IMR-90 (cell line): ENCODE results near the gene CCSER1. TPM values are rescaled to one million over a fixed set of nuclear protein-coding genes. Genes with fewer than 3 reads are reported as not detected.

Experiments
- ATAC-seq: fragments of 200-7000 bp; cut with Tn5 transposase; 2 replicates; pipeline ENCODE4 v1.9.1; 2020; ENCODE audit warnings: low read depth, mild to moderate bottlenecking, moderate library complexity
- BruUV-seq: library from RNA; stranded (reverse); fragments of 400-500 nt; replicated peaks from 2 replicates; lab custom pipeline; 2021; lab: Mats Ljungman, UMichigan
- CTCF ChIA-PET: fragments of 300-600 bp; formaldehyde crosslinking; extraction: SDS; loops from one replicate; lab custom pipeline; 2021; ENCODE audit warnings: antibody characterized with exemption; lab: Yijun Ruan, JAX
- POLR2A ChIA-PET: fragments of 300-600 bp; sonication (Branson Sonifier 250); formaldehyde crosslinking; loops from one replicate; lab custom pipeline; 2022; ENCODE audit warnings: antibody characterized with exemption; ENCODE audit not compliant: unreplicated experiment; lab: Charles Lee
- DNase-seq: peaks from one replicate; pipeline ENCODE4 v3.0.0; 2013
- H2AFZ ChIP-seq: replicated peaks from 2 replicates; pipeline ENCODE3; 2013; ENCODE audit warnings: low read length, mild to moderate bottlenecking; ENCODE audit not compliant: poor library complexity
- H2AK5ac ChIP-seq: 2 replicates; pipeline ENCODE4 v1.6.1; 2013; ENCODE audit warnings: low read depth, low read length, inconsistent platforms
- H2AK9ac ChIP-seq: replicated peaks from 2 replicates; pipeline ENCODE3; 2013; ENCODE audit warnings: mild to moderate bottlenecking, low read depth, low read length, moderate library complexity; ENCODE audit not compliant: poor library complexity
- H2BK120ac ChIP-seq: 2 replicates; pipeline ENCODE4 v1.6.1; 2013; ENCODE audit warnings: low read depth, low read length, inconsistent platforms
- H2BK15ac ChIP-seq: 3 replicates; pipeline ENCODE4 v1.6.1; 2013; ENCODE audit warnings: low read depth, low read length, inconsistent platforms
- H2BK20ac ChIP-seq: 2 replicates; pipeline ENCODE4 v1.6.1; 2013; ENCODE audit warnings: low read depth, mild to moderate bottlenecking, inconsistent platforms, low read length, moderate library complexity
- H2BK5ac ChIP-seq: 2 replicates; pipeline ENCODE4 v1.6.1; 2013; ENCODE audit warnings: mild to moderate bottlenecking, low read depth, low read length, inconsistent platforms; ENCODE audit not compliant: poor library complexity, severe bottlenecking
- H3K14ac ChIP-seq: replicated peaks from 2 replicates; pipeline ENCODE4 v1.6.1; 2013; ENCODE audit warnings: low read depth, low read length, inconsistent platforms
- H3K18ac ChIP-seq: 2 replicates; pipeline ENCODE4 v1.6.1; 2013; ENCODE audit warnings: low read depth, low read length, control low read depth
- H3K23ac ChIP-seq: 2 replicates; pipeline ENCODE4 v1.6.1; 2013; ENCODE audit warnings: low read depth, low read length, inconsistent platforms
- H3K27ac ChIP-seq: 2 replicates; pipeline ENCODE4 v1.5.1; 2013; ENCODE audit warnings: mild to moderate bottlenecking, control low read depth, low read length; ENCODE audit not compliant: insufficient read depth
- H3K27me3 ChIP-seq: 2 replicates; pipeline ENCODE4 v1.6.1; 2013; ENCODE audit warnings: low read length; ENCODE audit not compliant: control insufficient read depth, insufficient read depth
- H3K36me3 ChIP-seq: 2 replicates; pipeline ENCODE4 v1.6.1; 2013; ENCODE audit warnings: low read length, mixed read lengths; ENCODE audit not compliant: control insufficient read depth, insufficient read depth
- H3K4ac ChIP-seq: 2 replicates; pipeline ENCODE4 v1.6.1; 2013; ENCODE audit warnings: low read depth, low read length, inconsistent platforms
- H3K4me1 ChIP-seq: 2 replicates; pipeline ENCODE4 v1.6.1; 2013; ENCODE audit warnings: low read length, mixed read lengths; ENCODE audit not compliant: control insufficient read depth, insufficient read depth
- H3K4me2 ChIP-seq: 2 replicates; pipeline ENCODE4 v1.6.1; 2013; ENCODE audit warnings: low read depth, mild to moderate bottlenecking, control low read depth, low read length, moderate library complexity
- H3K4me3 ChIP-seq: 2 replicates; pipeline ENCODE4 v1.5.1; 2013; ENCODE audit warnings: low read depth, mild to moderate bottlenecking, control low read depth, low read length, moderate library complexity; ENCODE audit not compliant: insufficient read depth
- H3K56ac ChIP-seq: 2 replicates; pipeline ENCODE4 v1.6.1; 2013; ENCODE audit warnings: low read length, inconsistent platforms; ENCODE audit not compliant: insufficient read depth; ENCODE audit errors: extremely low read depth
- H3K79me1 ChIP-seq, 2 experiments: 2 replicates each; pipeline ENCODE4 v1.6.1; 2013; ENCODE audit warnings: low read length in 2 of 2, inconsistent platforms in 1 of 2, low read depth in 1 of 2
- H3K9ac ChIP-seq: 2 replicates; pipeline ENCODE4 v1.6.1; 2013; ENCODE audit warnings: low read depth, low read length, control low read depth
- H3K9me1 ChIP-seq: 2 replicates; pipeline ENCODE4 v1.6.1; 2013; ENCODE audit warnings: low read length, inconsistent platforms; ENCODE audit not compliant: insufficient read depth
- H3K9me3 ChIP-seq: 2 replicates; pipeline ENCODE4 v1.6.1; 2013; ENCODE audit warnings: low read length; ENCODE audit not compliant: control insufficient read depth, insufficient read depth
- H4K20me1 ChIP-seq: 2 replicates; pipeline ENCODE4 v1.6.1; 2013; ENCODE audit warnings: low read length, inconsistent platforms; ENCODE audit not compliant: insufficient read depth
- H4K5ac ChIP-seq: 2 replicates; pipeline ENCODE4 v1.6.1; 2013; ENCODE audit warnings: mild to moderate bottlenecking, low read depth, low read length, control low read depth
- H4K8ac ChIP-seq, 2 experiments: 2 replicates each; pipeline ENCODE4 v1.6.1; 2013; ENCODE audit warnings: low read depth in 2 of 2, low read length in 2 of 2, control low read depth in 1 of 2, inconsistent platforms in 1 of 2
- H4K91ac ChIP-seq: 2 replicates; pipeline ENCODE4 v1.6.1; 2013; ENCODE audit warnings: low read depth, low read length, inconsistent platforms; ENCODE audit not compliant: insufficient read depth
- CEBPB ChIP-seq: IDR thresholded peaks from 2 replicates; pipeline ENCODE4 v1.6.1; 2012; ENCODE audit warnings: low read depth, low read length, improper control_type of control experiment
- CHD1 ChIP-seq: IDR thresholded peaks from 2 replicates; pipeline ENCODE4 v1.6.1; 2012; ENCODE audit warnings: low read depth, low read length, improper control_type of control experiment
- CTCF ChIP-seq: conservative IDR thresholded peaks from 2 replicates; pipeline ENCODE4 v1.5.1; 2012; ENCODE audit warnings: mild to moderate bottlenecking, low read depth, low read length, improper control_type of control experiment
- ELK1 ChIP-seq: fragments of 150-350 bp; IDR thresholded peaks from 2 replicates; pipeline ENCODE4 v1.6.1; 2016; ENCODE audit warnings: low read depth, mild to moderate bottlenecking, low read length, moderate library complexity, borderline replicate concordance
- FOS ChIP-seq: fragments of 150-350 bp; IDR thresholded peaks from 2 replicates; pipeline ENCODE4 v1.6.1; 2016; ENCODE audit warnings: low read depth, low read length
- MXI1 ChIP-seq: IDR thresholded peaks from 2 replicates; pipeline ENCODE4 v1.6.1; 2012; ENCODE audit warnings: low read depth, mild to moderate bottlenecking, low read length, moderate library complexity, borderline replicate concordance
- POLR2A ChIP-seq: IDR thresholded peaks from 2 replicates; pipeline ENCODE4 v1.6.1; 2012; ENCODE audit warnings: mild to moderate bottlenecking, low read depth, low read length
- RCOR1 ChIP-seq: IDR thresholded peaks from 2 replicates; pipeline ENCODE4 v1.6.1; 2012; ENCODE audit warnings: mild to moderate bottlenecking, low read length, improper control_type of control experiment; ENCODE audit not compliant: insufficient replicate concordance
- RFX5 ChIP-seq: IDR thresholded peaks from 2 replicates; pipeline ENCODE4 v1.8.0; 2012; ENCODE audit warnings: low read depth, mild to moderate bottlenecking, low read length, moderate library complexity
- SMC3 ChIP-seq: fragments of 150-350 bp; IDR thresholded peaks from 2 replicates; pipeline ENCODE4 v1.6.1; 2016; ENCODE audit warnings: low read depth, mild to moderate bottlenecking, antibody characterized with exemption, low read length, moderate library complexity
- dilution Hi-C: fragments of 300-500 bp; cut with HindIII; formaldehyde crosslinking; loops from one replicate; pipeline ENCODE4 v1.14.3; 2018; ENCODE audit warnings: low sequenced_read_pairs; ENCODE audit not compliant: unreplicated experiment
- in situ Hi-C: fragments of 300-500 bp; cut with MboI; formaldehyde crosslinking; loops from 3 replicates; pipeline ENCODE4 v1.14.3; 2019; ENCODE audit warnings: low sequenced_read_pairs, inconsistent platforms, mixed read lengths
- intact Hi-C: fragments of 100-400 bp; cut with micrococcal nuclease; formaldehyde crosslinking; loops from 2 replicates; pipeline ENCODE4 v1.10.0; 2022
- polyA plus RNA-seq, 3 experiments: library from polyadenylated mRNA; depleted of rRNA; stranded (reverse); fragments of >200 nt; gene quantifications; 2 replicates each; pipeline ENCODE4 v1.2.3, GENCODE V29; 2012; ENCODE audit warnings: low replicate concordance in 1 of 3
- total RNA-seq: library from RNA; depleted of rRNA; stranded (reverse); fragments of >200 nt; gene quantifications from 2 replicates; pipeline ENCODE4 v1.2.3, GENCODE V29; 2012

CCSER1 gene
- total and polyA plus RNA-seq, 2 of the 4 experiments (the other 2 are of a cell fraction), result not detected

GRCh38 chr4:91527056-91527455 lies 1399.9 kb downstream of the CCSER1 start:
- H2AK9ac ChIP-seq, result no peak overlapping the region
- no peak overlapping the region for H3K18ac ChIP-seq
- H4K8ac ChIP-seq, result no peak overlapping the region
- dilution Hi-C loops (no loop called here), in situ Hi-C loops (no loop called here), intact Hi-C loops (no loop called here)
- H3K56ac ChIP-seq, result no peak overlapping the region
- H3K27ac ChIP-seq, result no peak overlapping the region
- H3K27me3 ChIP-seq, result no peaks in the 10 kb centered on the region
- H4K20me1 ChIP-seq, result no peaks in the 10 kb centered on the region
- H2BK15ac ChIP-seq, result no peak overlapping the region
- H3K9me3 ChIP-seq, result peaks cover 4% of the 10 kb centered on the region; the same call in 1 of the 2 replicates
- H3K14ac ChIP-seq, result no peak overlapping the region
- no peaks in the 10 kb centered on the region for H3K79me1 ChIP-seq
- H3K9me1 ChIP-seq, result no peaks in the 10 kb centered on the region
- H3K4me2 ChIP-seq, result no peak overlapping the region
- no TSS peak for BruUV-seq
- H3K36me3 ChIP-seq, result no peaks in the 10 kb centered on the region
- ChIA-PET POLR2A (no interaction called here), CTCF (no interaction called here)
- H2AFZ ChIP-seq, result no peak overlapping the region
- no peak overlapping the region for H3K4ac ChIP-seq
- no peak overlapping the region for H4K91ac ChIP-seq
- H3K4me3 ChIP-seq, result no peak overlapping the region
- TF ChIP-seq CHD1 (no peak), MXI1 (no peak), FOS (no peak), CTCF (no peak), RCOR1 (no peak), CEBPB (no peak), POLR2A (no peak), ELK1 (no peak), RFX5 (no peak), SMC3 (no peak)
- H3K23ac ChIP-seq, result no peak overlapping the region
- no peak overlapping the region for H2BK120ac ChIP-seq
- no peak overlapping the region for H4K5ac ChIP-seq
- H3K4me1 ChIP-seq, result no peaks in the 10 kb centered on the region
- H3K9ac ChIP-seq, result no peak overlapping the region
- DNase-seq (no peak), ATAC-seq (no peak)
- no peak overlapping the region for H2BK5ac ChIP-seq
- no peak overlapping the region for H2BK20ac ChIP-seq
- no peak overlapping the region for H2AK5ac ChIP-seq
